COLO668 (cell line): ENCODE results near the gene EREG.

Experiments used
- DNase-seq: peaks from one replicate; lab custom pipeline; 2025; ENCODE audit not compliant: unreplicated experiment; lab: John Stamatoyannopoulos, UW

The EREG gene, protein sequence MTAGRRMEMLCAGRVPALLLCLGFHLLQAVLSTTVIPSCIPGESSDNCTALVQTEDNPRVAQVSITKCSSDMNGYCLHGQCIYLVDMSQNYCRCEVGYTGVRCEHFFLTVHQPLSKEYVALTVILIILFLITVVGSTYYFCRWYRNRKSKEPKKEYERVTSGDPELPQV

DNA sequence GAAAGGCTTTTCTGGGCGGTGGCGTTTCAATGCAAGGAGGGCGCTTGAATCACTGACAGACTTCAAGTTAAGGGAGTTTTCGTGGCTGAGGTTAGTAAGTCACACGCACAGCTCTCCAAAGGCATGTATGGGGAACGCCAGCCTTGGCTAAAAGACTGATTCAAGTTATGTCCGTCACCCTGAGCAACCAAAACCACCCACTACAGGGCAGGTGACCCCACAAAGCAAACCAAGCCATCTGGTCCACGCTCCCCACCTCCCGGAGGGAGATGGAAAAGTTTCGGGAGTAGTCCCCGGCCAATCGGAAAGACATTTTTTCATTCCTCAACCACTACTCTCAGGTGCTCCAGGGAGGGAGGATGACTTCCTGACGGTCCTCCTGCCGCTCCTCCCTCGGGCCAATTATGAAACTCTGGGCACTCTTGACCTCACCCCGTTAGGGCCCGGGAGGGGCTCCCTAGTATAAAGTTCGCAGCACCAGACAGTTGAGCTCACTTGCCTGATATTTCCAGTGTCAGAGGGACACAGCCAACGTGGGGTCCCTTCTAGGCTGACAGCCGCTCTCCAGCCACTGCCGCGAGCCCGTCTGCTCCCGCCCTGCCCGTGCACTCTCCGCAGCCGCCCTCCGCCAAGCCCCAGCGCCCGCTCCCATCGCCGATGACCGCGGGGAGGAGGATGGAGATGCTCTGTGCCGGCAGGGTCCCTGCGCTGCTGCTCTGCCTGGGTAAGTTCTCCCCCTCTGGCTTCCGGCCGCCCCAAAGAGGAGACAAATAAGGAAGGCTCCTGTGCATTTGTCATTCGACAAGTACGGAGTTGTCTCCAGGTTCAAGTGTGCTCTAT lies at the start of gene EREG:
Gene EREG (plus strand): TSS at position 494 of the 840 bp plus-strand sequence. CDS start 164 bp downstream, at position 658.
- DNase-seq: peak; percentile 55

DNA sequence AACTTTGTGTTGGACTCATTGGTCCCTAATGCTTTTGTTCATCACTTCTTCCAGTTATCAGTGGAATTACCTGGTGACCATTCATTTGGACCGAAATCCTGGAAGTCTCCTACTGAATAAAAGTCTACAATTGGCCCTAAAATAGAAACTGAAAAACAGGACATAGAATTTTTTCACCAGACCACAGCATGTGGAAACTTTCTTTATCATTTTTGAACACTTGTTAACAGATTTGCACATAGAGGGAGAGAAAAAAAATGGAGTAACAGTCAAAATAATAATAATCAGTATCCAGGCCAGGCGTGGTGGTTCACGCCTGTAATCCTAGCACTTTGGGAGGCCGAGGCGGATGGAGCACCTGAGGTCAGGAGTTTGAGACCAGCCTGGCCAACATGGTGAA lies 49.6 kb upstream of the EREG start:
- no peak for DNase-seq

DNA sequence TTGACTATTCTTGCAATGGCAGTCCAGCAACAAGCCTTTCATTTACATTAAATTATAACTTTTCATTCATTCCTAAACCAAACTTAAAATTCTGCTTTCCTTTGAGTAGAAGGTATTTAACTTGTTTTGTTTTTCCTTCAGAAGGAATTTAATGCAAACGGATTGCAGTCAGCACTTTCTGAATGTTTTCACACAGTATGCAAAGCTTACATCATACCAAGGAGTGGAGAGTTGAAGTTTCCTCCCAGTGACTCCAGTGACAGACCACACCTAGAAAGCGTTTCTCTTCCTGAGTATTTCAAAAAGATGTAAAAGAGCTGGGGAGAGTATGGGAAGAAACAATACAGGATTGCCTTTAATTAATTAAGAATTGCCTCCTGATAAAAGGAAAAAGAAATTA lies 48.5 kb upstream of the EREG start:
- DNase-seq: no peak

DNA sequence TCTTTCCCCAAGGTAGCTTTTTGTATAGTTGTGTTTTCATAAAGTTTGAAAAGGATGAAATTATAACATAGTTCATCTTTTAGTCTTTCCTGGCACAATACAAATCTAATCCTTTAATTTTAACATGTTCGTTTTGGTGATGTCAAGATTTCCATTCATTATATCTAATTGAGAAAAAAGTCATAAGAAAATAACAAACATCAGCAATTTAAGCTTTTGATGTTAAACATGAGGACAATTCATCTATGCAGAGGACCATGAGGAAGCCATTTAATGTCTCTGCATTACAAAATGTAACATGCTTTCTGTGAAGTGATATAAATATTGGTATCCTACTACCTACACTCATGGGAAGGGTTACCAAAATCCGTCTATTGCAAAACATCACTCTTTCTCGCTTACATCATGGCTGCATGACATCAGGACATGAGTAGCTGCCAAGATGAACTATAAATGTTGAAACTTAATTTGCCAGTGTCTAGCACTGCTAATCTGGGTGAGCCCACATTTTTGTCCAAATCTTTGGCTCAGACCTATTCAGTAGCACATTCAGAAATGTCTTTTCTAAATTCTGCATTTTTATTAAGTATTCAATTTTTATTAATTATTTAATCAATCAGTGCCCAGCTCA lies 47.2 kb upstream of the EREG start:
- DNase-seq: no peak

DNA sequence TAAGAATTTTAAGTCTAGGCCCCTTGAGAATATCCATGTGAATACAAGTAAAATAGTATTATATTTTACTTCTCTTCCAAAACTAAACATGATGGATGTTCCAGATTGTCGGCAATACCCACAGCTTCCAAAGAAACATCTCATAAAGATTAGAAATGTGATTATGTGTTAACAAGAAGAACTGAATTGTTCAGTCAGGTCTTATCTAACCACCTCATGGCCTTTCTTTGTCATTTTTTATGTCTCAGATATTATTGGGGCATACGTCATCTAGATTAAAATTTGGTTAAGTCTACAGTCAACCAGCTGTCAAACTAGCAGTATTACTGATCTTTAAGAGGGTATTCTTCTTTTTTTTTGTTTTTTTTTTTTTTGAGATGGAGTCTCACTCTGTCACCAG lies 46.7 kb upstream of the EREG start:
- DNase-seq: no peak

DNA sequence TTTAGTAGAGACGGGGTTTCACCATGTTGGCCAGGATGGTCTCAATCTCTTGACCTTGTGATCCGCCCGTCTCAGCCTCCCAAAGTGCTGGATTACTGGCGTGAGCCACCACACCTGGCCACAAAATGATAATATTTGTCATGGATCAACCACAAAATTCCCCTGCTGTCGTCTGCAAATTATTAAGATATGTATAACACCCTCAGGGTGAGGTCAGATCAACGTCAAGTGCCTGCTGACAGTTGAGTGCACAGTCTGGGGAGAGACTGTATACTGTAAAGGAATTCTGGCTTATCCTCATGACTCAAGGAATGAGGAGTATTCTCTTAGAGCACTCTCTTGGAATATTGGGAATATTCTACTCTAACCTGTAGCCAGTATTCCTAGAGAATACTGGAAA lies 45.5 kb upstream of the EREG start:
- no peak for DNase-seq

DNA sequence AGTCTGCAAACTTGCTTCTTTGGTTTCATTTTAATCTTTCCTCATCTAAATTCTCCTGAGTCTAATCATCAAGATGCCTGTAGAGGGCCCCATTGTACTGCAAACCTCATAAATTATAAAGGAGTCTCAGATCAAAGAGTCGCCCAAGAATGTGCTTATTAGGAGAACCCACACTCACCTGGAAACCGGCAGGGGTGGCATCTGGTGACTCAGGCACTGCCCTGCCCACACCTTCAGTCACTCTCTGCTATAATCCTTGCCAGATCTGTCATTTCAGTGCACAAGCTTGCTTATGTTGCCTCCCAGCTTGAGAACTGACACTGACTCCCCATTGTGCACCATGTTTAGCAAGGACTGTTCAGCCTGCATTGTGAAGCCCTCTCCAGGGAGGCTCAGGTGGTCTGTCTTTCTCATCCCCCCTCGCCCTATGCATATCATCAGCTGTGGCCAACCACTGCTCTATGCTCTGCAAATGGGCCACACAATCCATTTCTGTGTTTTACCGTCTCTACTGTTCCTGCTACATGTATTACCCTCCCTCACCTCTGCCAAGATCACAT lies 44.3 kb upstream of the EREG start:
- peak; percentile 14 for DNase-seq

DNA sequence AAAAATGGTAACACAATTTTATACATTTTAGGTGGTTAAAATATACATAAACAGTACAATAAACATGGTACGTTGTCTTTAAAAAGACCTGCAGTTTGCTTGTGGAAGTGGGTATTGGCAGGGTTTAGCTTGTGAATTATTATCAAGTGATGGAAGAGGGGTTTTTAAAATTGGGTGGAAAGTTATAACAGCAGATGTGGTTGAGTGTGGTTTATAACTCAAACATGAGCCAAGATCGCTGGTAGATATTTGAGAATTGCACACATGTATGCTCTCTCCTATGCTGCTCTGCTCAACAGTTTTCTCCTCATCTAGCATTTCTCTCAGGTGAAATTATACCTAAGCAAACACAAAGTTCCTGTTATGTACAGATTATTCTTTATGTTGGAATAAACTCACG lies 42.6 kb upstream of the EREG start:
- DNase-seq: no peak

DNA sequence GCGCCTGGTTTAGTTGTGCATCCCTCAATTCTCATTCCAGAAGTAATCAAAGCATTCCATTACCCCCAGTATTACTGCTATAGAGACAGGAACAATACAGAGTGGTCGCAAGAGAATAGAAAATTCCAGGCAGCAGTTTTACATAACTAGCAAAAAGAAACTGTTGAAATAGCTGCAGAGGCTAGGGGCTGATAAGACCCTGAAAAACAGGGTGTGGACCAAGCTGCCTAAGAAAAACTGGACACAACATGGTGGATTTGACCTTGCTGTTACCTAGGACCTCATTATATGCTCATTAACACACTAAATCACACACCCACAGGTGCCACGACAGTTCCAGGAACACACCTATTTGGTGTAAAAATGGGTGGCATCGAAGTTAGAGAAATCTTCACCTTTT lies 41.3 kb upstream of the EREG start:
- DNase-seq: no peak

DNA sequence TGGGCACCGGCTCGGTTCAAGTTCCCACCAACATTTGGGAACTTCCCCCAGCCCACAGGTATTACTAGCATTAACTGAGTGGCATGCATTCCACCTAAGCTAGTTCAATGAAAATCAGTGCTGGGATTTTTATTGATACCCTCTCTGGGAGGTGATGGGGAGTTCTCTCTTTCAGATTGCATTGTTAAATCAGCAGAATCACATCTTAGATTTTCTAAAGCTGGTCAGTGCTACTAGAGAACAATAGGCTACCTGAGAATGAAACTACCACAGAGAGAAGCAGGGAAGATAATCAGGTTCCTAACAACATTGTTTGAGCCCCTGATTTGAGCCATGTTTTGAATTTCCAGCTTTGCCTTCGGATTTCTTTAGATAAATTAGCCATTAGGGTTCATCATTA lies 40.7 kb upstream of the EREG start:
- DNase-seq: no peak

DNA sequence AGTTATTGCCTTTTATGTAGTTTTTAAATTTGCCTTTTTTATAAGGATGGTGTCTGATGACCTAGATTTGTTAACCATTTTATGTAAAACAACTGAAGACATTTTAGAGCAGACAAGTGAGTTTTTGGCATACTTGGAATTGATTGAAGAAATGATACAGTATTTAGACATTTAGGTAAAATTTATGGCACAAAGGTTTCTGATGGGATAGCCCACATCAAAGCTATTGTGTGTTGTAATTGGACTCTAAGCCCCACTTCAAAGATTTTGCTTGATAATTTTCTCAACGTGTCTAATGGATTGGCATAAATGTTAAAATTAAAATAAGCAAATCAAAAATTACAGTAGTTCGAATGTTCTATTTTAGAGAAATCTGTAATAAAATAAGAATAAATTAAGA lies 39.1 kb upstream of the EREG start:
- DNase-seq: no peak

DNA sequence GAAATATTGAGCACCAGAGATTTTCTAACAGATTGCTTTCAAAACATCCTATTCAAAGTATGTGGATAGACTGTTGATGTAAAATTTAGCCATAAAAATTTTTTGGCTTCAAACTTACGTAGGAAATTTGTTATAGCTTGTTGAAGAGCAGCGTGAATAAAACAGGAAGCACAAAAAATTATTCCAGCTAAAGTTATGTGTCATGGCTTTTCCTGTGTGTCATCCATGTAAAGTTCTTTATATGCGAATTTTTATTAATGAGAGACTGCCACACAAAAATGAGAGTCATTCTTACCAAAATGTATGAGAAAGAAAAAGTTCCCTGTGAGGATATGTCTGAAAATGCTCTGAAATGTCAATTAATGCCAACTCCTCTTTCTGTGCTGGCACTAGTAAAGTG lies 37.2 kb upstream of the EREG start:
- no peak for DNase-seq

DNA sequence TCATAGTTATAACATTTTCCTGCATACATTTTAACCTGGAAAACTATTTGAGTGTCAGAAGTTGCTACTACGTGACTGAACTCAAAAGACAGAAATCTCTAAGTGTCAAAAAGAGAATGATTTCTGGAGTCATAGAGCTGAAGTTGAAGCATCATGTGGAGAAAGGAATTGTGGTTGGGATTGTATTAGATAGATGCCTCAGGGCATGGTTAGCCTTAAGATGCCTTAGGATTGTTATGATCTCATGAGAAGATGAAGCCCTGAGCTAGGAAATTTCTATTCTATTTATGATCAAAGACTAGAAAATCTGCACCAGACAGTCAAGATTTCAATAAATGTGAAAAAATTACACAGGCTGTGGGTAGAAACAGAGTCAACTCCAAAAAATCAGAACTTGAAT lies 36.4 kb upstream of the EREG start:
- no peak for DNase-seq

DNA sequence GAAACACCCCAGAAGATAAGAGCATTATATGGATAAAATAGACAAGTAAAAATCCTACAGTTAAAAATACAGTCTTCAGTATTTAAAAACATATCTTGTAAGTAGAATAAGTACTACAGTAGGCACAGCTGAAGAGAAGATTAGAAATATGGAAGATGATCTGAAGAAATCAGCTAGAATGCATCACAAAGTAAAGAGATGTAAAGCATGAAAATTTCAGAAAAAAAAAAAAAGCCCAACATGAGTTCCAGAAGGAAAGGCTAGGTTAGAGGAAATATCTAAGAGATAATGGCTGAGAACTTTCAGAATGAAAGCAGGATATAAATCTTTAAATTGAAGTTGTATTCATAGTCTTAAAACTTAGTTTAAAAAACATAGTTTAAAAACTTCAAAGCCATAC lies 35.6 kb upstream of the EREG start:
- DNase-seq: no peak

DNA sequence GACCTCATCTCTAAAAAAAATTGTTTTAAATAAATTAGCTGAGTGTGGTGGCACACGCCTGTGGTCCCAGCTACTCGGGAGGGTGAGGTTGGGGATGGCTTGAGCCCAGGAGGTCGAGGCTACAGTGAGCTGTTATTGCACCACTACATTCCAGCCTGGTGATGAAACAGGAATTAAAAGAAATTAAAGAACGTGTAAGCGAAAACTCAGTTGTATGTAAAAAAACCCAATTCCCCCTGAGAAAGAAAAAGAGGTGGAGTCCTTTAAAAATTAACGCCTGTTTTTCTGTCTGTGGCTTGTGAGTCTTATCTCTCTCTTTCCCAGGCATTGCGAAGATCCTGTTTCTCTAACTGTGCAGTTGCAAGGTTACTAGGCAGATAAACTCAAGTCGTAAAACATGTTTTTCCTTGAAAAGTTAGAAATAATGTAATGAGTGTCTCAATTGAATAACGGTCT lies 34.6 kb upstream of the EREG start:
- no peak for DNase-seq

DNA sequence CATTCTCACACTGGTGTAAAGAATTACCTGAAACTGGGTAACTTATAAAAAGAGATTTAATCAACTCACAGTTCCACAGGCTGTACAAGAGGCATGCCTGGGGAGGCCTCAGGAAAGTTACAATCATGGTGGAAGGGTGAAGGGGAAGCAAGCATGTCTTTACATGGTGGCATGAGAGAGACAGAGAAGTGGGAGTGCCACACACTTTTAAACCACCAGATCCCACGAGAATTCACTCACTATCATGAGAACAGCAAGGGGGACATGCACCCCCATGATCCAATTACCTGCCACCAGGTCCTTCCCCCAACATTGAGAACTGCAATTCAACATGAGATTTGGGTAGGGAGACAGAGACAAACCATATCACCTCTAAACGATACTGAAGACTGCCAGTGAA lies 33.7 kb upstream of the EREG start:
- no peak for DNase-seq

DNA sequence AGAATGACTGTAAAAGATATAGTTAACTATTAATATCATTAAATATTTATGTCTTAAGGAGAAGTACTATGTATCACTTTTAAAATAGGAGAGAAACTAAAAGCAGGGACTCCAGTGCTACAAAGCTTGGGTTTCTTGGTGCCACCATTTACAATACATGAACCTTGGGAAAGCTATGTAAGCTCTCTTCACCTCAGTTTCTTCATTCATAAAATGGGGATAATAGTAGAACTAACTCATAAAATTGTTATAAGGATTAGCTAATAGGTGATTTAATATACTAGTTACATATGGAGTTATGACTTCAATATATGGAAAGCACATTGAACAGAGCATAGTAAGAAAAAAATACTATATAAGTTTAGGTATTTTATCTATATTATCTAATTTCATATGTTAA lies 33.0 kb upstream of the EREG start:
- no peak for DNase-seq

DNA sequence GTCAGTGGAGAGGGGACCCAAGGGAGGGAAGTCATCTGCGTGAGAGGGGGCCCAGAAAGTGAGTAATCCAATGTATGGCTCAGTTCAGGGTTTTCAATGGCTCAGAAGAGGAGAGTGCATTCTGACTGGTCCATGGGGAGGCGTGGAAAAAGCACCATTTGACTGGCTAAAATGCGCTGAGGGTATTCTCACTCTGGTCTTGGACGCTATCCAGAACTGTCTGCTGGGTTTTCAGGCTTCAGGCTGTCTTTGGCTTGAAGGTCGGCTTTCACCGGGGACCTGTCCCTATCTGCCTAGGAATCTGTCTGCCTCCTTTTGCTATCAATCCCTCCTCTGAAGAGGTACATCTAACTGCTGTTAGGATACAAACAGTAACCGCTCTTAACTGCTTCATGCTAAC lies 30.3 kb upstream of the EREG start:
- no peak for DNase-seq

DNA sequence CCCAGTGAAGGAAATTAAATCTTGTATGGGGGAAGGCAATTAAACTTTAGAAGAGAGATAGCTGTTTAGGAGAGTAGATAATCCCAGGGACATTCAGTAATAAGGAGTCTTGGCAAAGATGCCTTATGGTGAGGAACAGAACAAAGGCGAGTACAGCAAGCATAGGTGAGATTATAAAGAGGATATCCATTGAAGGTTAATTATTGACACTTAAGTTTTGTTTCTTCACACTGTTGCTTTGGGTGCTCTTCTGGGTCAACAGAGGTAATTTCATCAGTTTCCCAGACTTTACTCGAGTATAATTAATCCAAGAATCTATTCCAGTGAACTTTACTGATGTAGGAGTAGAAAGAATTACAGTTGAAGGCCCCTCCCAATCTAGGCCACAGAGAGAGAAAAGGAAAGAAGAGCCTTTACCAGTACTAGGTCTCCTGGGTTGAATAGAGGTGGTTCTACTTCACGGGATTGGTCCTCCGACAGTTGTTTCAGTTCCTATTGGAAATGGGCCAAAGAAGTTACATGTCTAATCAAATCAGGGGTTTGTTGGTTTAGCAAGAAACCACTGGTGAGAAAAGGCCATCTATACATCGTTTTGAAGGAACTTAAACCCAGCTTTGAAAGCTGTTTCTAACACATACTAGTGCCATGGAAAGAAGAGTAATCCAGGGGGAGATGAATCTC lies 29.5 kb upstream of the EREG start:
- DNase-seq: no peak

DNA sequence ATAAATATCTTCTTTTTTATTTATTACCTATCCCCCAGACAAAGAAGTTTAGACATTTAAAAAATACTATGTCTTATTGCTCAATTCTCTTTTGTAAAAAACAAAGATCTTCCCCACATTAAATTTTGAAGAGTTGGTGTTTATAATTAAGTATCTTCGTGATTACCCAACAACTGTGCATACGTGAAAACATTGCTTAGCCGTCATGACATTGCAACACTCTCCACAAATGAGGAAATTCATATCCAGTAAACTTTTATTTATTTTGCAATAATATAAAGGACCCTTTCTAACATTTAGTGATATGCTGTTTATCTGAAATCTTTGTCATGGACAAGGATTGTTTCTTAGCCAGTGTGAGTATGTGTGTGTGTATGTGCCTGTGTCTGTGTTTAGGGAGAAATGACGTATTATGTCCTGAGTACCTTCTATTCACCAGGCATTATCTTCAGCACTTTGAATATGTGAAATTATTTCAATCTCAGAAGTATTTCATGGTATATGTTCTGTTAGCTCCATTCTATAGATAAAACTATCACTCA lies 26.1 kb upstream of the EREG start:
- DNase-seq: no peak

DNA sequence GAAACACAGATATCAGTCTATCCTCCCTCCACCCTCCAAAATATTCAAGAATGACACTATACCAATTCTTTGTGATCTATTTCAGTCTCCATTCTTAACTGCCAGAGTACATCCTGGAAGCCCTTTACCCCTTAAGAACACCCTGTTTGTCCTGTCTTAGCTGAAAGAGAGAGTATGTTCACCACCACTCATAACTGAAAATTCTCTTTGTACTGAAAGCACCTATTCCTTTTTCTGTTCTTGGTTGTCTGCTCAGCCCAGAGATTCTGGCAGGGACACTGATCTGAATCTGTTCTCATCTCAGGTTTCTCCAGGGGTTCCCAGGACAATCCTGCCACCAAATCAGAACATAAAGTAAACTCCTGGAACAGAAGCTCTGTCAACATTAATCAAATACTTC lies 25.4 kb upstream of the EREG start:
- no peak for DNase-seq
